GM12875 (cell line): ENCODE results near the gene ACSM6.

Source experiments
- H3K4me3 ChIP-seq: one replicate; pipeline ENCODE4 v1.5.1; 2011; ENCODE audit warnings: low read depth, low read length, control low read depth
- CTCF ChIP-seq: IDR thresholded peaks from 2 replicates; pipeline ENCODE4 v1.5.1; 2011; ENCODE audit warnings: low read depth, mild to moderate bottlenecking, control low read depth, inconsistent platforms, low read length, moderate library complexity, borderline replicate concordance; ENCODE audit not compliant: insufficient read depth

ACSM6 gene

GRCh38 chr10:95241533-95241932 lies 47.5 kb downstream of the ACSM6 start:
- no peak overlapping the region for H3K4me3 ChIP-seq
- no peak for TF ChIP-seq CTCF

- no peak overlapping the region for H3K4me3 ChIP-seq
- TF ChIP-seq CTCF, result peak; percentile 35; the same call in 1 of the 2 replicates
Observed at GRCh38 chr10:95242581-95243317, 48.7 kb downstream of the ACSM6 start.

GRCh38 chr10:95243318-95243617 lies 49.2 kb downstream of the ACSM6 start:
- no peak overlapping the region for H3K4me3 ChIP-seq
- TF ChIP-seq CTCF, result no peak

GRCh38 chr10:95244152-95244551 lies 50.1 kb downstream of the ACSM6 start:
- H3K4me3 ChIP-seq, result no peak overlapping the region

GRCh38 chr10:95245425-95246055 lies 51.5 kb downstream of the ACSM6 start:
- no peak for TF ChIP-seq CTCF
- no peak overlapping the region for H3K4me3 ChIP-seq

More at GRCh38 chr10:95244152-95244551, 50.1 kb downstream of the ACSM6 start:
- TF ChIP-seq CTCF, result no peak

- H3K4me3 ChIP-seq, result no peak overlapping the region
- TF ChIP-seq CTCF, result peak; percentile 79
Observed at GRCh38 chr10:95246582-95247051, 52.6 kb downstream of the ACSM6 start.
